Activated CD8-positive, alpha-beta memory T cell treated with anti-CD3 and anti-CD28 coated beads, Interleukin-2, amount 10 ng/mL, durations not matched to agents 7 days and 5 days (primary cell): ENCODE measurements around the gene SSR3. TPM values are rescaled to one million over a fixed set of nuclear protein-coding genes. Genes with fewer than 3 reads are reported as not detected.
A peak's percentile ranks its signal among the peaks of the same experiment; 100 is the strongest.

Source experiments
- ATAC-seq: fragments of 150-1000 bp; cut with Tn5 transposase; one replicate; pipeline ENCODE4 v1.10.0; 2021; ENCODE audit warnings: moderate library complexity
- CTCF ChIA-PET: fragments of 350-600 bp; sonication (Branson Sonifier 250); formaldehyde crosslinking; loops from one replicate; lab custom pipeline; 2021; ENCODE audit warnings: antibody characterized with exemption; lab: Charles Lee
- DNase-seq: peaks from one replicate; pipeline ENCODE4 v3.0.0-alpha.2; 2020
- H3K27ac Mint-ChIP-seq: one replicate; pipeline ENCODE4 v1.8.0; 2021; ENCODE audit warnings: mild to moderate bottlenecking, mixed read lengths
- H3K27me3 Mint-ChIP-seq: one replicate; pipeline ENCODE4 v1.8.0; 2021; ENCODE audit warnings: mixed read lengths
- H3K36me3 Mint-ChIP-seq: one replicate; pipeline ENCODE4 v1.8.0; 2021; ENCODE audit warnings: mild to moderate bottlenecking, mixed read lengths
- H3K4me1 Mint-ChIP-seq: one replicate; pipeline ENCODE4 v1.8.0; 2021; ENCODE audit warnings: mixed read lengths
- H3K4me3 Mint-ChIP-seq: one replicate; pipeline ENCODE4 v1.8.0; 2021; ENCODE audit warnings: mild to moderate bottlenecking, moderate library complexity, mixed read lengths
- H3K9me3 Mint-ChIP-seq: one replicate; pipeline ENCODE4 v1.8.0; 2022; ENCODE audit warnings: low read depth, mixed read lengths
- total RNA-seq, 2 experiments: library from RNA; stranded (reverse); gene quantifications; one replicate each; pipeline ENCODE4 v1.2.3, GENCODE V29; 2021

Gene SSR3
- total RNA-seq, 2 experiments from 2014 or later: 121 to 147 TPM

DNA sequence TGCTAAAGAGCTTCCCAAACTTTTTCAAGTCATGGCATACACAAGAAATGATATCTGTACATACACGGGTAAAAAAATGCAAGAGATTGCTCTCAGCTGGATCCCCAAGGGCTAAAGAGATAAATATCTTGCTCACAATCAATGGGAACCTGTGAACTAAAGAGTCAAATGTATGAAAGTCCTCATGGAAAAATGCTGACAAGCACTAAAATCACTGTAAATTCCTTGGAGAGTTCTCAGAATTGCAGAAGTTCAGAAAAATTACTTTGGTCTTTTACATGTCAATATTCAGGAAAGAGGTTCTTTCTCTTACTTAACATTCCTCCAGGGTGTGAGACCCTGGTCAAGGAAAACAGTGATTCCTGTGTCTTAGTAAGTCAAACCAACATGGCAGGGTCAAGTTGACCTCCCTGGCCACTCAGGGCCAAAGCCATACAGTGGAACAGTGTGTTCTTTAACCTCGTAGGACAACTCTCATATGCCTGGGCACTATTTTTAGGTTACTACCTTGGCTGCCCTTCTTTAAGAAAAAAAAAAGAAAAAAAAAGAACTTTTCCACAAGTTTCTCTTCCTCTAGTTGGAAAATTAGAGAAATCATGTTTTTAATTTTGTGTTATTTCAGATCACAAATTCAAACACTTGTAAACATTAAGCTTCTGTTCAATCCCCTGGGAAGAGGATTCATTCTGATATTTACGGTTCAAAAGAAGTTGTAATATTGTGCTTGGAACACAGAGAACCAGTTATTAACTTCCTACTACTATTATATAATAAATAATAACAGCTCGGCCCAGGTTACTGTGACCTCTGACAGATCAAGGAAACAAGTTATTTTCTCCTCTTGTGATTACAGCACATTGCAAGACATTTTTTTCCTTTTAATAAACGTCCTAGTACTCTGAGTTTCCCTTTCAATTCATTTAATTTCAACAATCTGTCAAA lies 12.5 kb downstream of the SSR3 start:
- no peak for DNase-seq
- H3K9me3 Mint-ChIP-seq: no peaks in the 10 kb centered on the region
- H3K27ac Mint-ChIP-seq: no peak overlapping the region
- H3K4me3 Mint-ChIP-seq: no peak overlapping the region
- CTCF ChIA-PET: interaction anchor here (0.8 to 2.2 kb wide), 9 partner anchors 11 to 595 kb away, joined by 3 to 8 read pairs (median 3); no protein-coding TSS in a partner anchor
- H3K27me3 Mint-ChIP-seq: no peaks in the 10 kb centered on the region
- ATAC-seq: no peak
- peaks cover 44% of the 10 kb centered on the region for H3K36me3 Mint-ChIP-seq
- peaks cover 6% of the 10 kb centered on the region for H3K4me1 Mint-ChIP-seq

- DNase-seq: no peak
- H3K9me3 Mint-ChIP-seq: no peaks in the 10 kb centered on the region
- CTCF ChIA-PET: interaction anchor here (1.2 to 2.2 kb wide), 5 partner anchors 9 to 391 kb away, joined by 3 to 7 read pairs (median 5); no protein-coding TSS in a partner anchor
- H3K4me3 Mint-ChIP-seq: no peak overlapping the region
- H3K4me1 Mint-ChIP-seq: peaks cover 9% of the 10 kb centered on the region
- H3K27ac Mint-ChIP-seq: no peak overlapping the region
- H3K36me3 Mint-ChIP-seq: peaks cover 20% of the 10 kb centered on the region
- no peaks in the 10 kb centered on the region for H3K27me3 Mint-ChIP-seq
- no peak for ATAC-seq
Measured at GRCh38 chr3:156539802-156540201, 15.1 kb downstream of the SSR3 start.

DNA sequence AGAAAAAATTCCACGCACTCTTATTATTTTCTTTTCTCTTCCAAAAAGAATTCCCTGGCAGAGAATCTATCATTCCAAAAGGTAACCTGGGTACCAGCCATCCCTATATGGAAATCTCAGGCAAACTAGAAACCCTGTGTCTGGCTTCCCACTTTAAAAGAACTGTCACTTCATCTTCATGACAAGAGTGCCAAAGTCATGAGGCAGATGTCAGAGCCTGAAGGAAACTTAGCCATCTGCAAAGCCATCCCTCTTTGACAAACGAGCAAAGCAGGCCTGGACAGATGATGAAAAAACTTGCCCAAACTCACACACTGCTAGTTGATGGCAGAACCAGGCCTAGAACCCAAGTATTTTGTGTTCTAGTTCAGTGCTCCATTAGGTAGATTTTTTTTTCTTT lies 15.9 kb downstream of the SSR3 start:
- peaks cover 17% of the 10 kb centered on the region for H3K36me3 Mint-ChIP-seq
- no peak overlapping the region for H3K4me3 Mint-ChIP-seq
- H3K27ac Mint-ChIP-seq: no peak overlapping the region
- DNase-seq: no peak
- peaks cover 9% of the 10 kb centered on the region for H3K4me1 Mint-ChIP-seq
- CTCF ChIA-PET: interaction anchor here (1.1 to 1.6 kb wide), 3 partner anchors 9 to 390 kb away, joined by 3 to 6 read pairs (median 4); no protein-coding TSS in a partner anchor
- ATAC-seq: no peak
- H3K9me3 Mint-ChIP-seq: no peaks in the 10 kb centered on the region
- no peaks in the 10 kb centered on the region for H3K27me3 Mint-ChIP-seq

DNA sequence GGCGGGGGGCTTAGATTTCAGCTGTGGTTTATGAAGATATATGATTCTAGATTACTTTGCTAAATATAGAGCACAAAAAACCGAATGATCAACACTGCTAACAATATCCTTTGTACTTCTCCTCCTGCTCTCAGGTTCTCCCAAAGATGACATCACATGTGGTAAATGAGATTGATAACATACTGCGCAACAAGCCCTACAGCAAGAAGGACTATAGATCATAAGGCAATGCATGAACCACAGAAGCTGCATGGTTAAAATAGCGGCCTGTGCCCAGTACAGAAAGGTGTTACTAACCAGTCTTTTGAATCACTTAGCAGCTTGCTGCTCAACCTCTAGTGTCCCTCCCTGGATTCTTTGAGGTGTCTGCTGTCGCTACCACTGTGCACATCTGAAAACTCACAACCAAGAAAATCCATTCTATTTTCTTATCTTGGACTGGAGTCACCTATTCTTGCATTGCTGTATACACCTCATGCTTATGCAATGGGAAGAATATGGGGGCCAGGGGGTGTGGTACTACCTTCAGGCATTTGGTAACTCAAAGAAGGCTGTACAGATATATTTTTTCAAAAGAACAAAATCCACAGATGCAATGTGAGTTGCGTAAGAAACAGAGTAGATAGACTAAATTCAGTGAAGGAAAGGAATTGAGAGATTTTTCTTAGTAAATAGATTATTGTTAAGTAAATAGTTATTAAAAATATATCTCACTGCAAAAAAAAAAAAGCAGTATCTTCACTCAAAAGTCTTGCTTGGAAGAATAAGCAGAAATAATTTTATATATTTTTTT lies 18.2 kb downstream of the SSR3 start:
- Mint-ChIP-seq H3K36me3 (peaks cover 7% of the 10 kb centered on the region), H3K27me3 (no peaks in the 10 kb centered on the region), H3K4me3 (no peak overlapping the region), H3K27ac (no peak overlapping the region), H3K4me1 (peaks cover 9% of the 10 kb centered on the region), H3K9me3 (no peaks in the 10 kb centered on the region)
- no peak for DNase-seq
- no peak for ATAC-seq
- CTCF ChIA-PET: interaction anchor here (0.9 to 1.0 kb wide), 2 partner anchors 18 to 186 kb away, joined by 3 to 4 read pairs; partner anchors contain the start of gene SSR3

DNA sequence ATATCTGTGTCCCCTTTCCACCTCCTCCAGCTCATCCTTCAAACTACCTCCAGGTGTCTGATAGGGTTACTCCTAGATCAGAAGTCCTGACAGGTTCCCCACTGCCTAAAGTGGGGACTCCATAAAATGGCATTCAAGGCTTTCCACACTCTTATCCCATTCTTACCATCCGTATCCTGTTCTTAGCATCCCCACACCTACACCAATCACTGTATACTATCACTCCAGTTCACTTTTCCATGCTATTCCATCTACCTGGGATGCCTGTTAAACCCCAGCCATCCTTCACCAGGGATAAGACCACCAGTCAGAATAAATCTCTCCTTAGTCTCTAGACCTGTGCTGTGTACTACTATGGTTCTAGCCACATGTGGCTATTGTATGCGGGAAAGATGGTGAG lies 19.1 kb downstream of the SSR3 start:
- DNase-seq (no peak), ATAC-seq (no peak)
- H3K27me3 Mint-ChIP-seq: no peaks in the 10 kb centered on the region
- peaks cover 9% of the 10 kb centered on the region for H3K4me1 Mint-ChIP-seq
- no peaks in the 10 kb centered on the region for H3K9me3 Mint-ChIP-seq
- H3K27ac Mint-ChIP-seq: no peak overlapping the region
- peaks cover 5% of the 10 kb centered on the region for H3K36me3 Mint-ChIP-seq
- no peak overlapping the region for H3K4me3 Mint-ChIP-seq
- CTCF ChIA-PET: interaction anchor here (0.9 to 1.3 kb wide), 2 partner anchors 141 to 186 kb away, joined by 3 read pairs; no protein-coding TSS in a partner anchor

GRCh38 chr3:156535162-156535627 lies 19.7 kb downstream of the SSR3 start:
- no peak overlapping the region for H3K4me3 Mint-ChIP-seq
- peak; percentile 47 for DNase-seq
- peak; percentile 49 for ATAC-seq
- no peaks in the 10 kb centered on the region for H3K9me3 Mint-ChIP-seq
- no peaks in the 10 kb centered on the region for H3K27me3 Mint-ChIP-seq
- H3K36me3 Mint-ChIP-seq: peaks cover 3% of the 10 kb centered on the region
- no peak overlapping the region for H3K27ac Mint-ChIP-seq
- CTCF ChIA-PET: interaction anchor here (1.0 to 1.3 kb wide), 2 partner anchors 9 to 142 kb away, joined by 3 read pairs; no protein-coding TSS in a partner anchor
- peaks cover 9% of the 10 kb centered on the region for H3K4me1 Mint-ChIP-seq

DNA sequence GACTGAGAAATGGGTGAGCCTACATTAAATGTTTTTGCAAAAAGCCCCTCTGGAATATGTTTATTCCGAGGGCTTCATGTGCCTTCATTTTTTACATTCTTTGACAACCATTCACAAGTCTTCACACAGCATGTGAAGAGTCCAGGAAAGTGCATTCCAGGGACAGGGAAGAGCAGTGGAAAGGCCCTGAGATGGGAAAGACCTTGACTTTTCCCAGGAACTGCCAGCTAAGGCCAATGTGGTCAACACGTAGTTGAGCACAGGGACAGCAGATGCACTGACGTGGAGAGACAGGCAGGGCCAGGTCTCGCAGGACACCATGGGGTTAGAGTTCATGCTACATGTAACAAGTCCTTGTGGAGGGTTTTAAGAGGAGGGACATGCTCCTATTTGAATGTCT lies 21.7 kb downstream of the SSR3 start:
- H3K4me1 Mint-ChIP-seq: peaks cover 9% of the 10 kb centered on the region
- CTCF ChIA-PET: no interaction called here
- H3K4me3 Mint-ChIP-seq: no peak overlapping the region
- H3K27me3 Mint-ChIP-seq: no peaks in the 10 kb centered on the region
- H3K9me3 Mint-ChIP-seq: no peaks in the 10 kb centered on the region
- H3K36me3 Mint-ChIP-seq: peaks cover 1% of the 10 kb centered on the region
- no peak for ATAC-seq
- no peak for DNase-seq
- H3K27ac Mint-ChIP-seq: no peak overlapping the region

GRCh38 chr3:156532730-156533129 lies 22.2 kb downstream of the SSR3 start:
- CTCF ChIA-PET: no interaction called here
- DNase-seq (no peak), ATAC-seq (no peak)
- no peak overlapping the region for H3K4me3 Mint-ChIP-seq
- peaks cover 1% of the 10 kb centered on the region for H3K36me3 Mint-ChIP-seq
- H3K27ac Mint-ChIP-seq: no peak overlapping the region
- no peaks in the 10 kb centered on the region for H3K27me3 Mint-ChIP-seq
- H3K4me1 Mint-ChIP-seq: peaks cover 9% of the 10 kb centered on the region
- H3K9me3 Mint-ChIP-seq: no peaks in the 10 kb centered on the region

GRCh38 chr3:156530980-156531379 lies 23.9 kb downstream of the SSR3 start:
- no peak overlapping the region for H3K27ac Mint-ChIP-seq
- CTCF ChIA-PET: interaction anchor here (0.5 to 1.4 kb wide), 2 partner anchors 13 to 1609 kb away, joined by 4 to 7 read pairs; no protein-coding TSS in a partner anchor
- H3K36me3 Mint-ChIP-seq: peaks cover 2% of the 10 kb centered on the region
- DNase-seq (no peak), ATAC-seq (no peak)
- no peaks in the 10 kb centered on the region for H3K9me3 Mint-ChIP-seq
- H3K4me1 Mint-ChIP-seq: peaks cover 9% of the 10 kb centered on the region
- H3K27me3 Mint-ChIP-seq: no peaks in the 10 kb centered on the region
- H3K4me3 Mint-ChIP-seq: no peak overlapping the region

DNA sequence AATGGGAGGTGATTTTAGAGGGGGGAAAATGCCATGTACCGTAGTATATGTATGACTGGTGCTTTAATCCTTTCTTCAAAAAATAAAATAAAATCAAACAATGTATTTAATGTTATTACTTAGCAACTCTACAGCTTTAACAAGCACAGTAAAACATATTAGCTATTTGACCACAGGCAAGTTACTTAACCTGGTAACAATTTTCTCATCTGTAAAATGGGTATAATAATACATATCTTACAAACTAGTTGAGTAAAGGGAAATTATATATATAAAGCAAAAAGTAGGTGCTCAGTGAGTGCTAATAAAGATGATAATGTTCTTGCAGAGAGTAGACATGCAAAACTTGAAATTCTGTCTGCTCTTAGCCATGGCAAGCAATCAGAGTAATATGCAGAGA lies 27.9 kb downstream of the SSR3 start:
- H3K4me1 Mint-ChIP-seq: peaks cover 21% of the 10 kb centered on the region
- no peak for ATAC-seq
- peaks cover 20% of the 10 kb centered on the region for H3K36me3 Mint-ChIP-seq
- CTCF ChIA-PET: interaction anchor here (0.9 kb wide), 2 partner anchors 11 to 77 kb away, joined by 3 read pairs; no protein-coding TSS in a partner anchor
- DNase-seq: no peak
- no peak overlapping the region for H3K4me3 Mint-ChIP-seq
- H3K27me3 Mint-ChIP-seq: peaks cover 3% of the 10 kb centered on the region
- H3K27ac Mint-ChIP-seq: no peak overlapping the region
- peaks cover 2% of the 10 kb centered on the region for H3K9me3 Mint-ChIP-seq

- CTCF ChIA-PET: interaction anchor here (1.2 to 2.1 kb wide), 7 partner anchors 14 to 611 kb away, joined by 3 to 8 read pairs (median 6); no protein-coding TSS in a partner anchor
- Mint-ChIP-seq H3K27ac (no peak overlapping the region), H3K4me1 (peaks cover 26% of the 10 kb centered on the region), H3K4me3 (no peak overlapping the region), H3K9me3 (peaks cover 2% of the 10 kb centered on the region), H3K36me3 (peaks cover 20% of the 10 kb centered on the region), H3K27me3 (peaks cover 5% of the 10 kb centered on the region)
- ATAC-seq (no peak), DNase-seq (no peak)
Measured at GRCh38 chr3:156525808-156526207, 29.1 kb downstream of the SSR3 start.

- CTCF ChIA-PET: interaction anchor here (1.1 kb wide), 1 partner anchor 39 kb away, joined by 3 read pairs; no protein-coding TSS in a partner anchor
- peaks cover 17% of the 10 kb centered on the region for H3K27me3 Mint-ChIP-seq
- peaks cover 20% of the 10 kb centered on the region for H3K36me3 Mint-ChIP-seq
- DNase-seq (no peak), ATAC-seq (no peak)
- H3K9me3 Mint-ChIP-seq: peaks cover 2% of the 10 kb centered on the region
- H3K4me1 Mint-ChIP-seq: peaks cover 42% of the 10 kb centered on the region
- no peak overlapping the region for H3K4me3 Mint-ChIP-seq
- H3K27ac Mint-ChIP-seq: no peak overlapping the region
Measured at GRCh38 chr3:156522673-156523072, 32.2 kb downstream of the SSR3 start.
